B cell (primary cell): ENCODE data around the gene ZBED5. TPM values are rescaled to one million over a fixed set of nuclear protein-coding genes. Genes with fewer than 3 reads are reported as not detected.
"Not testable (repeated sequence)": the region's sequence is repeated elsewhere in the genome, so short reads cannot be mapped to it uniquely, and the experiment has no call there.

Experiments used
- ATAC-seq: fragments of 200-7000 bp; cut with Tn5 transposase; one replicate; pipeline ENCODE4 v1.10.0; 2021; ENCODE audit warnings: low read depth, mild to moderate bottlenecking, moderate number of reproducible peaks, moderate library complexity
- CTCF ChIA-PET: fragments of 350-600 bp; sonication (Branson Sonifier 250); formaldehyde crosslinking; loops from one replicate; lab custom pipeline; 2021; ENCODE audit warnings: antibody characterized with exemption, inconsistent platforms; lab: Charles Lee
- POLR2A ChIA-PET: fragments of 350-600 bp; sonication (Branson Sonifier 250); formaldehyde crosslinking; loops from one replicate; lab custom pipeline; 2021; ENCODE audit warnings: antibody characterized with exemption; lab: Charles Lee
- DNase-seq: peaks from one replicate; pipeline ENCODE4 v3.0.0; 2013
- H2AFZ ChIP-seq: 2 replicates; pipeline ENCODE4 v1.6.1; 2012; ENCODE audit warnings: mild to moderate bottlenecking, low read depth, low read length; ENCODE audit not compliant: insufficient read depth, poor library complexity, severe bottlenecking
- H3K27ac ChIP-seq, 2 donors: 1 replicate in 1 of 2; 2 replicates in 1 of 2; pipeline ENCODE4 v1.5.1; 2012 to 2013; ENCODE audit warnings: low read length in 2 of 2, mild to moderate bottlenecking in 2 of 2, moderate library complexity in 1 of 2
- H3K27me3 ChIP-seq, 4 experiments: fragments of 200-600 bp in 1 of 4; sonication (generic) in 1 of 4; replicated peaks in 1 of 4; 1 replicate in 2 of 4; 2 replicates in 2 of 4; pipeline versions ENCODE4 v1.6.1 to v1.7.0; 2013 to 2016; ENCODE audit warnings: low read length in 3 of 4, mild to moderate bottlenecking in 2 of 4, mixed read lengths in 1 of 4, moderate library complexity in 1 of 4; ENCODE audit not compliant: insufficient read depth in 4 of 4, control insufficient read depth in 3 of 4; ENCODE audit errors: control extremely low read depth in 1 of 4
- H3K36me3 ChIP-seq, 2 experiments: replicated peaks in 1 of 2; 1 replicate in 1 of 2; 2 replicates in 1 of 2; pipeline versions ENCODE4 v1.6.1 to v1.7.1; 2013; ENCODE audit warnings: low read length in 1 of 2; ENCODE audit not compliant: insufficient read depth in 2 of 2, control insufficient read depth in 1 of 2; ENCODE audit errors: control extremely low read depth in 1 of 2, extremely low read depth in 1 of 2
- H3K4me1 ChIP-seq, 2 donors: fragments of 200-600 bp in 1 of 2; sonication (generic) in 1 of 2; 1 replicate in 1 of 2; 2 replicates in 1 of 2; pipeline versions ENCODE4 v1.5.1 to v1.6.1; 2013 to 2017; ENCODE audit warnings: low read length in 2 of 2; ENCODE audit not compliant: control insufficient read depth in 2 of 2, insufficient read depth in 2 of 2
- H3K4me2 ChIP-seq: replicated peaks from 2 replicates; pipeline ENCODE3; 2012; ENCODE audit warnings: mild to moderate bottlenecking, low read depth, low read length; ENCODE audit not compliant: poor library complexity, severe bottlenecking
- H3K4me3 ChIP-seq, 5 experiments: fragments of 200-600 bp in 1 of 5; sonication (generic) in 1 of 5; 1 replicate in 3 of 5; 2 replicates in 2 of 5; pipeline versions ENCODE4 v1.5.1 to v1.7.0; 2011 to 2016; ENCODE audit warnings: low read length in 4 of 5, mild to moderate bottlenecking in 4 of 5, low read depth in 2 of 5, control low read depth in 1 of 5, moderate library complexity in 1 of 5; ENCODE audit not compliant: insufficient read depth in 1 of 5; ENCODE audit errors: control extremely low read depth in 1 of 5, extremely low read depth in 1 of 5
- H3K79me2 ChIP-seq: fragments of 200-600 bp; sonication (generic); one replicate; pipeline ENCODE4 v1.6.0; 2016; ENCODE audit warnings: low read length; ENCODE audit not compliant: control insufficient read depth, insufficient read depth
- H3K9ac ChIP-seq: fragments of 200-600 bp; sonication (generic); 2 replicates; pipeline ENCODE4 v1.6.1; 2017; ENCODE audit warnings: mild to moderate bottlenecking, low read length, moderate library complexity
- H3K9me3 ChIP-seq, 3 donors: one replicate each; pipeline versions ENCODE4 v1.6.1 to v1.7.1; 2013; ENCODE audit warnings: low read length in 2 of 3; ENCODE audit not compliant: control insufficient read depth in 2 of 3, insufficient read depth in 1 of 3; ENCODE audit errors: control extremely low read depth in 1 of 3
- H4K20me1 ChIP-seq: 2 replicates; pipeline ENCODE4 v1.6.0; 2012; ENCODE audit warnings: mild to moderate bottlenecking, low read length; ENCODE audit not compliant: insufficient read depth, control insufficient read depth, poor library complexity, severe bottlenecking
- H3K27ac Mint-ChIP-seq: one replicate; pipeline ENCODE4 v1.8.0; 2021; ENCODE audit warnings: mixed read lengths
- H3K27me3 Mint-ChIP-seq: one replicate; pipeline ENCODE4 v1.8.0; 2021; ENCODE audit warnings: mixed read lengths
- H3K4me1 Mint-ChIP-seq: one replicate; pipeline ENCODE4 v1.8.0; 2021; ENCODE audit warnings: mixed read lengths
- H3K4me3 Mint-ChIP-seq: one replicate; pipeline ENCODE4 v1.8.0; 2021; ENCODE audit warnings: mixed read lengths
- H3K9me3 Mint-ChIP-seq: one replicate; pipeline ENCODE4 v1.8.0; 2022; ENCODE audit warnings: mixed read lengths; ENCODE audit not compliant: insufficient read depth
- EZH2 ChIP-seq: IDR thresholded peaks from 2 replicates; pipeline ENCODE4 v1.6.1; 2012; ENCODE audit warnings: borderline replicate concordance, low read depth, mild to moderate bottlenecking, moderate library complexity, low read length; ENCODE audit not compliant: insufficient read depth, poor library complexity, severe bottlenecking
- WGBS: methylation state at CpG from one replicate; pipeline ENCODE4 v1.1.5; 2013; ENCODE audit warnings: missing lambda C conversion rate; ENCODE audit not compliant: insufficient coverage; 5-methylcytosine and 5-hydroxymethylcytosine counted together
- intact Hi-C: fragments of 100-400 bp; cut with micrococcal nuclease; formaldehyde crosslinking; loops from one replicate; pipeline ENCODE4 v1.10.0; 2022
- polyA plus RNA-seq: library from polyadenylated mRNA; depleted of rRNA; stranded (reverse); fragments of >200 nt; gene quantifications from 2 replicates; pipeline ENCODE4 v1.2.3, GENCODE V29; 2012
- total RNA-seq, 2 donors: library from RNA; stranded (reverse); fragments of 120-200 nt in 1 of 2; gene quantifications; 1 replicate in 1 of 2; 2 replicates in 1 of 2; pipeline versions ENCODE4 v1.2.3 to v1.2.4, GENCODE V29; 2013 to 2022
- TF ChIP-seq, protein P1 (sequence below): fragments of 200-600 bp; IDR thresholded peaks from one replicate; pipeline ENCODE4 v1.8.0; 2022; ENCODE audit warnings: antibody characterized with exemption, mild to moderate bottlenecking

Gene ZBED5
- total and polyA plus RNA-seq, 2 donors (not counting 1 experiment from before 2014, with no cell fraction given) = 66.6 to 178 TPM

DNA sequence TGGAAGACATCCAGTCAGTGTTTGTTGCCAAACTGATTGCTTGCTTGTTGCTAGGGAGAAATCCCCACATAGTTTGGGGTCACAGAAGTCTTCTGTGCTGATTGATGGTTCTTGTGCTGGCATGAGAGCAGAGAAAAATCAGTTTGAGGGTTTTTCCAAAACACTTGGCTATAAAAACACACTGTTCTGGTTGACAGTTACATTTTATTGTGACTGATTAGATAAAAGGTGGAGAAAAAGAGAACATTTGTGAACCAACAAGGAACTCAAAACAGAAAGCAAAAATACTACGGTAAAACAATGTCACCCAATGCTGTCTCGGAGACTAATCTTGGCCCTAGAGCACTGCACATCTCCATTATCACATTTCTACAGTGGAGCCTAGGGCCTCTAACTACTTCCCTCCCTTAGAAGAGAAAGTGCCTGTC, 34.7 kb downstream of the ZBED5 start:
- CTCF ChIA-PET = interaction anchor here (0.7 kb wide), 1 partner anchor 14 kb away, joined by 5 read pairs; no protein-coding TSS in a partner anchor
- peak overlapping the region; percentile 38 for H3K4me2 ChIP-seq

DNA sequence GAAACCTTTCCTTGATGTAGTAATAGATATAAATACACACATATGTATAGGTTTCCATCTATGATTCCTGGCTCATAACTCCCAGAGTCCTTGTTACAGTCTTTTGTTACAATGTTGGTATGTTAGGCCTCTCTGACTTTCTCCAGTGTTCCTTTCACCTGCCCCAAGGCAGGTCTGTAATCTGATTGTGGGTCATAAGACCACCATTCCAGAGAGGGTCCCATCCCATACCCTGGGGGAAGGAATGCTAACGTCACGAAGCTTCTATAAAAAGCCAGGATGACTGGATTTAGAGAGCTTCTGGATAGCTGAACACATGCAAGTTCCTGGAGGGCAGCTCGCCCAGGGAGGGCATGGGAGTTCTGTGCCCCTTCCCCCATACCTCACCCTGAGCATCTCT, 35.4 kb downstream of the ZBED5 start:
- DNase-seq, ATAC-seq, H3K4me2 ChIP-seq, H3K4me3 Mint-ChIP-seq, intact Hi-C loops, CTCF ChIA-PET, POLR2A ChIA-PET, H3K4me3 ChIP-seq, H3K27ac Mint-ChIP-seq, H3K36me3 ChIP-seq, H3K9ac ChIP-seq, H3K9me3 ChIP-seq, H3K27me3 ChIP-seq, H3K27me3 Mint-ChIP-seq, H4K20me1 ChIP-seq, H3K27ac ChIP-seq, H3K9me3 Mint-ChIP-seq, H3K79me2 ChIP-seq: not testable (repeated sequence)
- H3K4me1 Mint-ChIP-seq = peaks cover 24% of the 10 kb centered on the region
- WGBS = no CpG with 5 or more reads among the region's 3 CpGs
- Histone ChIP-seq H2AFZ (peak overlapping the region; percentile 48), H3K4me1 (peaks cover 21 to 24% of the 10 kb centered on the region in 2 donors)

More for the DNA sequence above, 34.7 kb downstream of the ZBED5 start:
- intact Hi-C loops = no loop called here
- H3K4me1 ChIP-seq = peaks cover 21 to 24% of the 10 kb centered on the region in 2 donors
- H4K20me1 ChIP-seq = no peaks in the 10 kb centered on the region
- H3K27ac ChIP-seq = peak overlapping the region; percentile 5 to 69
- peak overlapping the region; percentile 48 for H2AFZ ChIP-seq
- Mint-ChIP-seq H3K9me3 (no peaks in the 10 kb centered on the region), H3K27ac (peak overlapping the region; percentile 83), H3K4me3 (peak overlapping the region; percentile 58), H3K27me3 (no peaks in the 10 kb centered on the region), H3K4me1 (peaks cover 24% of the 10 kb centered on the region)
- TF ChIP-seq, protein P1, sequence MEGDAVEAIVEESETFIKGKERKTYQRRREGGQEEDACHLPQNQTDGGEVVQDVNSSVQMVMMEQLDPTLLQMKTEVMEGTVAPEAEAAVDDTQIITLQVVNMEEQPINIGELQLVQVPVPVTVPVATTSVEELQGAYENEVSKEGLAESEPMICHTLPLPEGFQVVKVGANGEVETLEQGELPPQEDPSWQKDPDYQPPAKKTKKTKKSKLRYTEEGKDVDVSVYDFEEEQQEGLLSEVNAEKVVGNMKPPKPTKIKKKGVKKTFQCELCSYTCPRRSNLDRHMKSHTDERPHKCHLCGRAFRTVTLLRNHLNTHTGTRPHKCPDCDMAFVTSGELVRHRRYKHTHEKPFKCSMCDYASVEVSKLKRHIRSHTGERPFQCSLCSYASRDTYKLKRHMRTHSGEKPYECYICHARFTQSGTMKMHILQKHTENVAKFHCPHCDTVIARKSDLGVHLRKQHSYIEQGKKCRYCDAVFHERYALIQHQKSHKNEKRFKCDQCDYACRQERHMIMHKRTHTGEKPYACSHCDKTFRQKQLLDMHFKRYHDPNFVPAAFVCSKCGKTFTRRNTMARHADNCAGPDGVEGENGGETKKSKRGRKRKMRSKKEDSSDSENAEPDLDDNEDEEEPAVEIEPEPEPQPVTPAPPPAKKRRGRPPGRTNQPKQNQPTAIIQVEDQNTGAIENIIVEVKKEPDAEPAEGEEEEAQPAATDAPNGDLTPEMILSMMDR = no peak
- TF ChIP-seq EZH2 = no peak
- H3K27me3 ChIP-seq = no peaks in the 10 kb centered on the region
- peak overlapping the region in 2 of 5 experiments; percentile 6 to 12 for H3K4me3 ChIP-seq
- no CpG with 5 or more reads among the region's 2 CpGs for WGBS
- DNase-seq (no peak), ATAC-seq (no peak)
- H3K36me3 ChIP-seq = no peaks in the 10 kb centered on the region
- peak overlapping the region; percentile 20 for H3K9ac ChIP-seq
- no peaks in the 10 kb centered on the region for H3K79me2 ChIP-seq
- no peaks in the 10 kb centered on the region for H3K9me3 ChIP-seq
- POLR2A ChIA-PET = no interaction called here
